ENCODE measurements around the gene SSR1.
"Not testable (repeated sequence)": the region's sequence is repeated elsewhere in the genome, so short reads cannot be mapped to it uniquely, and the experiment has no call there.

SSR1 gene

DNA sequence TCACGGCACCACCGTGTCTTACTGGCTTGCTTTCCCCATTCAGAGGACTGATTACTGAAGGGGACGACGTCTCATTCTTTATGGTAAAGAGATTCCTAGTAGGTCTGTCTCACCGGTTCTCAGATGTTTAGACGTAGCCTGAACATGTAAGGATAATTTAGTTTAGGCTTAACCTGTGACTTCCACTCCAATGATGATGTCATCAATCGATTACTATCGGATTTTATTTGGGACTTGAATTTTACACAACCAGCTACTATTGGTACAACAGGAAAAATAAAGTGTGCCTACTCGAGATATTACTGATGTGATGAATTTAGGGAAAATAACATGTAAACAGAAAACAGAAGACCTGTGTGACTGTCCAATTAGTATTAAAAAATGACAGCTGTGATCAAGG is 4.5 kb upstream of the SSR1 start:
- no peak for DNase-seq

DNA sequence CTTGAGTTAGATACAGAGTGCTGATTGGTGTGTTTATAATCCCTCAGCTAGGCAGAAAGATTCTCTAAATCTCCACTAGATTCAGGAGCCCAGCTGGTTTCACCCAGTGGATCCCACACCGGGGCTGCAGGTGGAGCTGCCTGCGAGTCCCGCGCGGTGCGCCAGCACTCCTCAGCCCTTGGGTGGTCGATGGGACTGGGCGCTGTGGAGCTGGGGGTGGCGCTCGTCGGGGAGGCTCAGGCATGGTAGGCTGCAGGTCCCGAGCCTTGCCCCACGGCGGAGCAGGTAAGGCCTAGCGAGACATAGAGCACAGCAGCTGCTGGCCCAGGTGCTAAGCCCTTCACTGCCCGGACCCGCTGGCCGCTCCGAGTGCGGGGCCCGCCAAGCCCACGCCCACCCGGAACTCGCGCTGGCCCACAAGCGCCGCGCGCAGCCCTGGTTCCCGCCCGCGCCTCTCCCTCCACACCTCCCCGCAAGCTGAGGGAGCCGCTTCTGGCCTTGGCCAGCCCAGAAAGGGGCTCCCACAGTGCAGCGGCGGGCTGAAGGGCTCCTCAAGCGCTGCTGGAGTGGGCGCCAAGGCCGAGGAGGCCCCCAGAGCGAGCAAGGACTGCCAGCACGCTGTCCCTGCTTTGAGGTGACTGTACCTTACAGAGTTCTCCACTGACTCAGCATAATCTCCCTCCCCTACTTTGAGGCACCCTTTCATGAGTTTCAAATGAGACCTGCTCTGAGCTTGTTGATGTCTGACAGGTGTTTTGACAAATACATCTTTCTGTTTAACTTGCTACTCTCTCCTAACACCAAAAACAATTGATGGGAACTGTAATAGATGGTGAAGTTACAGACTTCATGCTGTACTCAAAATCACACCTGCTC is 3.9 kb upstream of the SSR1 start:
- no peak for DNase-seq

DNA sequence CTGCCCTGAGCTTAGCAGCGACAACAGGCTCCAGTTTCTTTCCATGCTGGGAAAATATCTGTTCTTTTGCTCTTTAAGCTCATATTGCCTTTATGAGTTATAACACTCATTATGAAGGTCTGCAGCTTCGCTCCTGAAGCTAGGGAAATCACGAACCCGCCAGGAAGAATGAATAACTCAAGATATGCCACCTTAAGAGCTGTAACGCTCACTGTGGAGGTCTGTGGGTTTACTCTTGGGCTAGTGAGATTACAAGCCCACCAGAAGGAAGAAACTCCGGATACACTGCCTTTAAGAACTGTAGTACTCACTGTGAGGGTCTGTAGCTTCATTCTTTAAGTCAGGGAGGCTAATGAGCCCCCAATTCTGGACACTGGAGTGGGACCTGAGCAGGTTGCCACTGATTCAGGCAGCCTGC is 3.0 kb upstream of the SSR1 start:
- no peak for DNase-seq

DNA sequence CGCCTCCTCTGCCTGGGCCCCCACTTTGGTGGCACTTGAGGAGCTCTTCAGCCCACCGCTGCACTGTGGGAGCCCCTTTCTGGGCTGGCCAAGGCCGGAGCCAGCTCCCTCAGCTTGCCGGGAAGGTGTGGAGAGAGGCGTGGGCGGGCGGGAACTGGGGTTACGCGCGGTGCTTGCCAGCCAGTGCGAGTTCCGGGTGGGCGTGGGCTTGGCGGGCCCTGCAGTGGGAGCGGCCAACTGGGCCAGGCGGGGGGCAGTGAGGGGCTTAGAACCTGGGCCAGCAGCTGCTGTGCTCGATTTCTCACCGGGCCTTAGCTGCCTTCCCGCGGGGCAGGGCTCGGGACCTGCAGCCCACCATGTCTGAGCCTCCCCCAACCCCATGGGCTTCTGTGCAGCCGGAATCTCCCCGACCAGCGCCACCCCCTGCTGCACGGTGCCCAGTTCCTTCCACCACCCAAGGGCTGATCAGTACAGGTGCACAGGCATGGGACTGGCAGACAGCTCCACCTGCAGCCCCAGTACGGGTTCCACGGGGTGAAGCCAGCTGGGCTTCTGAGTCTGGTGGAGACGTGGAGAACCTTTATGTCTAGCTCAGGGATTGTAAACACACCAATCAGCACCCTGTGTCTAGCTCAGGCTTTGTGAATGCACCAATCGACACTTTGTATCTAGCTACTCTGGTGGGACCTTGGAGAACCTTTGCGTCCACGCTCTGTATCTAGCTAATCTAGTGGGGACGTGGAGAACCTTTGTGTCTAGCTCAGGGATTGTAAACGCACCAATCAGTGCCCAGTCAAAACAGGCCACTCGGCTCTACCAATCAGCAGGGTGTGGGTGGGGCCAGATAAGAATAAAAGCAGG is 2.3 kb upstream of the SSR1 start:
- DNase-seq, result not testable (repeated sequence)

DNA sequence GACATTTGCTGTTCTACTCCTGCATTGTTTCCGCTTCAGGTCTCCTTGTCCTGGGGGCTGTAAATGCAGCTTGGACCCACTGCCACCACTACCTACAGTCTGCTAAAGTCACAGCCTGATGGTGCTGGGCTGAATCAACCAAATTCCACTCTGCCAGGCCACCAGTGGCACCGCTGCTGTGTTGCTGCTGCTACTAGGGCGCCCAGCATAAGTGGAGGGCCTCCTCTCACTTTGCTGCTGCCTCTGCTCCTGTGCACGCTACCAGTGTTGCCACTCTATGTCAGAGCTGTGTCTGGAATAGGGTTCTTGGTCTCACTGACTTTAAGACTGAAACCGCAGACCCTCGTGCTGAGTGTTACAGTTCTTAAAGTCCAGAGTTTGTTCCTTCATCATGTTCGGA is 1.4 kb upstream of the SSR1 start:
- no peak for DNase-seq

DNA sequence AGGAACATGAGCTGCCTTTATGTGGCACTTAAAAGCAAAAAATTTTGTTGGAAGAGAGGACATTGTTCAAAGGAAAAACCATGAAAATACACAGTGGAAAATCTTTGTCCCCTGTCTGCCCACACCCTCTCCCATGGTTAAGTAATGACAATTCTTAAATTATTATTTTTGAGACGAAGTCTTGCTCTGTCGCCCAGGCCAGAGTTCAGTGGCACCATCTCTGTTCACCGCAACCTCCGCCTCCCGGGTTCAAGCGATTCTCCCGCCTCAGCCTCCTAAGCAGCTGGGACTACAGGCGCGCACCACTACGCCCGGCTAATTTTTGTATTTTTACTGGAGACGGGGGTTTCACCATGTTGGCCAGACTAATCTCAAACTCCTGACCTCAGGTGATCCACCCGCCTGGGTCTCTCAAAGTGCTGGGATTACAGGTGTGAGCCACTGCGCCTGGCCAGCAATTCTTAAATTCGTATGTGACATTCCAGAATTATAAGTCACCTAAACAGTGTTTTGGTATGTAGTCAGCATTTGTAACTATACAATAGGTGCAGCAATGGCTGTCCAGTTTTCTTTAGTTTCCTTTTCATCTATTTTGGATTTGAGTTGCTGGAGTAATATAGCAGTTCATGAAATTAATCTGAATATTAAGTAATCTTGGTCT is 636 bp upstream of the SSR1 start:
- no peak for DNase-seq

DNA sequence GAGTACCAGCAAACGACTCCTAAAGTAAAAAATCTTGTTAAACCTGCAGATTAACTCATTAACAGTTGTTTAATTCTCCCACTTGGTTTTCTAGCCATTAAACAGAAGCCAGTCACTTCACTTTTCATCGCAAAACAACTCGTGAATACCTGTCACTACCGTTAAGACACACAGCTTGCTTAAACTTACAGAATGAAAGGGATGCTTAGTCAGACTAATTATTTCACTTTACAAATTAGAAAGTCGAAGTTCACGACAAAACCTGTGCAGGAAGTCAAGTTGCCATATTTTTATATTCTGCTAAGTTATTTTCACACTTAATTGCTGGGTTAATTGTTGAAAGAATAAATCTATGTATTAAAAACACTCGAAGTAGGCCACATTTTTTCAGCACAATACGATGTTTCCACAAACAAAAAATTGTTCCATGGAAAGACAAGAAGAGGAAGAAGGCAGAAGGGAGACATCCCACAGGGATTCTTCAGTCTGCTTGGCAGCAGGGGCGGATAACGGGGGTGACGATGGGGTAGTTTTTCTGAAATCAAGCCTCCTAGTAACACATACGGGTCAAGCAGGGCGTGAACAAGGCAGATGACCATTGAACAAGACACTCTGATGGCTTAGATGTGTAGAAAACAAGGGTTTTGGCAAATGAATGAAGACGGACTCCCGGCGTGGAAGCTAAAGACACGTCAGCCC is 933 bp downstream of the SSR1 start:
- peak in 2 of 4 experiments; percentile 13 to 51 for DNase-seq

DNA sequence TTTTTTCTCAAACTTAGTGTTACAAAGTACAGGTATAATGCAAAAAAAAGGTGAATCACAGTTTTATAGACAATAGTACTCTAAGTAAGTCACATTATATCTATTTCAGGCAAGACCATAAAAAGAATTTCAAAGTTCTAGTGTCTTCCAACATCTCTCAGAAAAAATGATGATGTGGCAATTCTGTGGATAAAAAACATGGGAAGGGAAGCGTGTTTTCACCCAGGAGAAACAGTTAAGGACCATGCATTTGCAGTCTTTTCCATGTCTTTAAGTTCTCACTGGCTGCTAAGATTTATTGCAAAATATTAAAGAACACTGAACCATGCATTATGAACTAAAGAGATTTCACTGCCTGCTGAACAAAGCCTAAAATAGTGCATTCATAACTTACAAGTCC is 1.8 kb downstream of the SSR1 start:
- DNase-seq, result peak in 1 of 4 experiments; percentile 13

DNA sequence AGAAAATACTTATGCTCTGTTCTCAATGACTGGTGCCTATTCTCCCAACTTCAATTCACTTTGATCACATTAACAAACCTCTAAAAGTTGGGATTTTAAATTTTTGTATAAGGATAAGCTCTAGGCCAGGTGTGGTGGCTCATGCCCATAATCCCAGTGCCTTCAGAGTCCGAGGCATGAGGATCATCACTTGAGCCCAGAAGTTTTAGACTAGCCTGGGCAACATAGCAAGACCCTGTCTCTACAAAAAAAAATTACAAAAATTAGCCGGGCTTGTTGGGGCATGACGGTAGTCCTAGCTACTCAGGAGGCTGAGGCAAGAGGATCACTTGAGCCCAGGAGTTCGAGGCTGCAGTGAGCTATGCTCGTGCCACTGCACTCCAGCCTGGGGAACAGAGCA is 3.9 kb downstream of the SSR1 start:
- DNase-seq, result no peak

DNA sequence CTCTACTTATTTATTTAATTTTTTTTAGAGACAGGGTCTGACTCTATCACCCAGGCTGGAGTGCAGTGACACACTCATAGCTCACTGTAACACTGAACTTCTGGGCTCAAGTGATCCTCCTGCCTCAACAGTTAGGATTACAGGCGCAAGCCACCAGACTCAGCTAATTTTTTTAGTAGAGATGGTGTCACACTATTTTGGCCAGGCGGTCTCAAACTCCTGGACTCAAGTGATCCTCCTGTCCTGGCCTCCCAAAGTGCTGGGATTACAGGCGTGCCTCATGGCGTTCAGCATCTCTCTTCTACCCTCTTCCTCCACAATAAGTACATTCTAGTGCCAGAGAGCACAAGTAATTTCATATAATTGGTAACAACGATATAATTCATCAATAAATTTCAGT is 5.5 kb downstream of the SSR1 start:
- DNase-seq, result no peak

DNA sequence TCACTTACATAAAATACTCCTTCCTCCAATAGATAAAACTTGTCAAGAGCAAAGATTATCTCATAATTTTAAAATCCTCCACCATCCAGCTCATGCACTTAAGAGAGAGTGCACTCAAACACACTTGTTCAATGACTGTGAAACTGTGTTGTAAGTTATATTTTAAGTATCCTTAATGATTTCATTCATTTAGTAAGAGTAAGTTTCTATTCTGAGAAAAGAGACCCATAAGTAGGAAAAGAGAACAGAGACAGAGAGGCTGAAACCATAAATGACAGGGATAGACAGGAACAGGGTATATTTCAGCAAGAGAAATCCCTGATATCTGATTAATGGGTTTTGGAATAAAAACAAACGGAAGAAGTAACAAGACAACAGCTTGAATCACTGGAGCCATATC is 8.2 kb downstream of the SSR1 start:
- DNase-seq, result no peak

DNA sequence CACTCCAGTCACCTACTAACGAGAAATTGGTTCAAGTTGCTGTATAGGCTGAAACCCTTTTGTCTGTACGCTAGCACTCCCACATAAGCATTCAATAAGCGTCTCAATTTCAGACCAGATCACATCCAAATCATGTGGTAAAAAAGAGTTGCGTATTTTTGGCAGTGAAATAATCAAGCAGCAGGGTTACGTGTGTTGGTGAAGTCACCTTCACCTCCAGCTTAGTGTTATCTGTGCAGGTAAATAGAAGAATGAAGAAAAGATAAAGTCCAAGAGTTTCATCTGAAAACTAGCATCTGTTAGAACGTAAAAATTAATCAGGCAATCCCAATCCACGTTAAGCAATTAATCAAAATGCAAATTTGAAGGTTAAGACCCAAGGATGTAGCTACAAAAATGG is 11.3 kb downstream of the SSR1 start:
- DNase-seq, result no peak

DNA sequence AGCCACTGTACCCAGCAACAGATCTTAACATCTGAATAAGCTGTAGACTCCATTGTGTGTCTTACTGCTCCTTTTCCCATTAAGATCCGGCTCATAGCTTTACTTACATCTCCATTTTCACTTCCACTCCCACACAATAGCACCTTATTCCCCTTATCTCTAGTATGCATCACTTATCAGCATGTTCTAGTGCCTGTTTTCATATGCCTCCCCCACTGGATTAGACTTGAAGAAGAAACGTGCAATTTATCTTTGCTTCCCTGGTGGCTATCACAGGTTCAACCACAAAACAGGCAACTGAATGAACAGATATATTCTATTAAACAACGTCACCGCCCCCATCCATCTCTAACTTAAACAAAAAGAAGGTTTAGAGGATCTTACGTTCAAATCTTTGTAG is 12.1 kb downstream of the SSR1 start:
- no peak for DNase-seq

DNA sequence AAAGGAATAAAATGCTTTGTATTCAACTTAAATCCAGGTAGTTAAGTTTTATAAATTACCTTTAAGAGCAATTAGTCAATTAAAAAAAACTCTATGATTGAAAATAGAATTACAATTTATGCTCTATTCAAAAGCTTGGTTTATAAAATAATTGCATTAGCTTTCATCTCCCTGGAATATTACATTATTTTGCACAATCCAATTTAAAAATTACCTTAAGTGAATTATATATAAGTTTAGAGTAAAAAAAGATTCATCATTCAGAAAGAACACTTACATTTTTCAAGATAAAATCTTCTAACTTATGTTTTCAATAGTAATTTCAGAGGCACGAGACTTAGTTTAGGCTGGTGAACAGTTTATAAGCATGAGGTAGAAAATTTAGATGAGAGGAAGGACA is 14.9 kb downstream of the SSR1 start:
- no peak for DNase-seq

DNA sequence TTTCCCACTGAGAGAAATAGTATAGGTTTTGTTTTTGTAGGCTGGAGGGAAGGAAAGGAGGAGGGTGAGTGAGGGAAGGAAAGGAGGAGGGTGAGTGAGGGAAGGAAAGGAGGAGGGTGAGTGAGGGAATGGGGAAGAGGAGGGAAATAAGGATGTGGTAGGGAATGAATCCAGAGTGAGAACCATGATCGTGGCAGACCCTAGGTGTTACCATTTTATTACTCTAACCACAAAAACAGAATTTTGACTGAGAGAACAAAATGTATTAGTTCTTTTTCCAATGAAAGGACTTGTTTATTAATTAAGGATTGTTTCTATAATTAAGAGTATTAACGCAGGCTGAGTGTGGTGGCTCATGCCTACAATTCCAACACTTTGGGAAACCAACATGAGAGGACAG is 16.4 kb downstream of the SSR1 start:
- DNase-seq, result no peak

DNA sequence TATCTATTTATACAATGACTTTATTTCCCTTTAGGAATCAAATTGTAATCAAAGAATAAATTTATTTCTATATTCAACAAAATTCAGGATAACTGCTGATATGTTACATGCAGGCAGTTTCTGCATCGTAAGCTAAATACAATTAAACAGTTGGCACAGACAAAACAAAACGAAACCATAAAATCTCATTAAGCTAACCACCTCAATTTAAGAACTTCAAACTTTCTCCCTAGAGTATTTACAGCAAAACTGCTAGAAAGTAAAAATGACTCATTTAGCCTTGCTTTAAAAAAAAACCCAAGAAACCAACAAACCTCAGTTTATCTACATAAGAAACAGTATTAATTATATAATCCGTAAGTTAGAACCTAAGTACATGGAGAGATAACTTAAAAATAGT is 17.1 kb downstream of the SSR1 start:
- no peak for DNase-seq

DNA sequence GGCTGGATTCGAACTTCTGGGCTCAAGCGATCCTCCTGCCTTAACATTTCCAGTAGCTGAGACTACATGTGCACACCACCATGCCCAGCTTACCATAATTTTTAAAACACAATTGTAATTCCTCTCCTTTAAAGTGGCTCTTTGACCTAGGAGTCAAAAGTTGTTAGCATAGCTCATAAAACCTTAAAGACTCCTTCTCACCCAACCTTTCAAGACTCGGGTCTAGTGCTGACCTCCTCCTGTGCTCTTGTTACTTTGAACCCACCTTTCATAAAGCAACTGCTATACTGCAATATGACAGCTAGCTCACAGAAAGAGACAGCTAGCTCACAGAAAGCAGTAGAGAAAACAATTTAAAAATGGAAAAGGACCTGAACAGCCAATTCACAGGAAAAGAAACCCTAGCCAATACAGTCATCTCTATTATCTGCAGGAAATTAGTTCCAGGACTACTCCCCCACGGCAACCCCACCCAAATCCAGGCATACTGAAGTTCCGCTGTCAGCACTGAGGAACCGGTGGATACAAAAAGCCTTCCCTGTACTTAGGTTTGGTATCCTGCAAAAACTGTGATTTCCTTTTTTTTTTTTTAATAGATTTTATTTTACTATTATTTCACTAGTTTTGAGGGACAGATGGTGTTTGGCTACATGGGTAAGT is 20.3 kb downstream of the SSR1 start:
- DNase-seq, result no peak

DNA sequence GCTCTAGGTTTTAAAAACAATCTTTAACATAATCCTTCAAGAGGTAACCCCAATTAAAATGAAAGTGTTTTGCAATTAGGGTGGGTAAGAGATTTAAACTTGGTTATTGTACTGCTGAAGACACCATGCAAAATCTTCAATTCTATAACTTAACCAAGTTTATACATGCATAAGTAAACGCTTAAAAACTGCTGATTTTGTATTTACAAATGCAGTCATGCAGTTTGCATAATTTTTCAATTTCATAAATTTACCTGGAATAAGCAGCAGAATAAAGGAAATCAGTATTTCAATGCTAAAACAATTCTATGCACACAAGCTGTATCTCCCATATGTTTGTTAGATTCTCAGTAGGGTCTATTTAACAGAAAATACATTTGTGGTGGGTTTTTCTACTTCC is 22.9 kb downstream of the SSR1 start:
- no peak for DNase-seq

DNA sequence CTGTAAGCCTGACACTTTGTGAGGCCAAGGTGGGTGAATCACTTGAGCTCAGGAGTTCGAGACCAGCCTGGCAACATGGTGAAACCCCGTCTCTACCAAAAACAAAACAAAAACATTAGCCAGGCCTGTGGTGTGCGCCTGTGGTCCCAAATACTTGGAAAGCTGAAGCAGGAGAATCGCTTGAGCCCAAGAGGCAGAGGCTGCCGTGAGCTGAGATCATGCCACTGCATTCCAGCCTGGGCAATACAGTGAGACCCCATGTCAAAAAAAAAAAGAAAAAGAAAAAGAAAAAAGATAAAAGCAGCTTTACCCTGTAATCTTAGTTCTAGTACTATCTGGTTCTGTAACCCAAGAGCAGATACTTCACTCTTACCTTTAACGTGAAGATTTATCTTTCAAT is 27.6 kb downstream of the SSR1 start:
- DNase-seq, result no peak

DNA sequence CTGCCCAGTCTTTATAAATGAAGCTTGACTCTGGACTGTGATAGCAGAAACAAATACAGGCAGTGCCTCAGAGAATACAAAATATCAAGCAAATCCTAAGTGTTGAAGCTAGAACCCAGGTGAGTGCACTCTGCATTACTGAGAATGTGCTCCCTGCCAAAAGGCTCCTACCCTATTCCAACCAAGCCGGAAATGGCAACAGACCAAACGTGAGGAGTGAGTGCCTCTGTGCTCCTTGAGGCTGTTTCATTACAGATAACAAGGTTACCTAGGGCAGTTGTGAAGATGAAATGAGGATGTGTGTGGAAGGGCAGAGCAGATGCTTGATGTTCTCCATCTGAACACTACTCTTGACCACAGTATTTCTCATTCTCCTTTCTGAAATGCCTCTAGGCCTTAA is 29.3 kb downstream of the SSR1 start:
- DNase-seq, result no peak

DNA sequence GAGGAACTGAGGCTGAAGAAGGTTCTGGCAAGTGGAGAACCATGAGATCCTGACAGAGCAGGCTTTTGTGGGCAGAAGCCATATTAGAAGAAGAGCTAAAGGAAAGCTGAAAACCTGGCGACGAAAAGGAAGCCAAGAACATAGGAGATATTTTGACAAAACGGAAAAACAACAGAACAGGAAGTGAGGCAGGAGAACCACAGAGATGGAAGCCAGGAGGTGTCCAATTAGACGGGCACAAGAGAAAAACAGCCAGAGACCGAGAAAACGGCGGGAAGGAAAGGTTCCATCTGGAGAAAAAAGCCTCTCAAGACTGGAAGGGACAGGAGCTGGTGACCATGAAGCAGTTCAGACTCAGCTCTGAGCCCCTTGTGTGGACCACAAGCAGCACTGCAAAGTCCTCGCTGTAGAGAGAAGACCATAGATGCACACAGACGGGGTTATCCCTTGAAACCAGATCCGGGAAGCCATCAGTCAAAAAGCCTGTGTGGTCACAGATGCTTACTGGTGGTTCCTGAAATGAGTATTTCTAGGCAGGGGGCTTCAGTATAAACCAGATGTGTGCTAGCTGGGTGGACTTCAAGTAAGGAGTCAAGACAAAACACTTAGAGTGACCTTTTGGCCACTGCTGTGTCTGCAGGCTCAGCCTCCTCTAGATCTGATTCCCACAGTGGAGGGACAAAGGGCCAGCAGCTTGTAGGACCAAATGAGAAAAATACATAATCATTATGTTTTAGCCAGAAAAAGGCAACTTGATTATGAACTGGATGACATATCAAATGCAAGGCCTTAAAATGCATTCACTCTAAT is 30.7 kb downstream of the SSR1 start:
- peak in 2 of 4 experiments; percentile 16 to 25 for DNase-seq
